Hepatocyte (in vitro differentiated cells): ENCODE results near the gene SH3PXD2A.

Experiments used
- EZH2 ChIP-seq: fragments of 200-600 bp; sonication (generic); IDR thresholded peaks from 2 replicates; pipeline ENCODE4 v1.6.1; 2016; ENCODE audit warnings: antibody characterized with exemption, mild to moderate bottlenecking, borderline replicate concordance
- EZH2phosphoT487 ChIP-seq: fragments of 200-600 bp; sonication (generic); IDR thresholded peaks from one replicate; pipeline ENCODE4 v1.6.1; 2018; ENCODE audit warnings: antibody characterized with exemption, mild to moderate bottlenecking, low read depth, moderate library complexity; ENCODE audit not compliant: unreplicated experiment, severe bottlenecking
- TF ChIP-seq, protein P1 (sequence below): fragments of 200-600 bp; sonication (generic); IDR thresholded peaks from 2 replicates; pipeline ENCODE4 v1.5.1; 2016; ENCODE audit warnings: antibody characterized with exemption, mild to moderate bottlenecking; ENCODE audit not compliant: poor library complexity

DNA sequence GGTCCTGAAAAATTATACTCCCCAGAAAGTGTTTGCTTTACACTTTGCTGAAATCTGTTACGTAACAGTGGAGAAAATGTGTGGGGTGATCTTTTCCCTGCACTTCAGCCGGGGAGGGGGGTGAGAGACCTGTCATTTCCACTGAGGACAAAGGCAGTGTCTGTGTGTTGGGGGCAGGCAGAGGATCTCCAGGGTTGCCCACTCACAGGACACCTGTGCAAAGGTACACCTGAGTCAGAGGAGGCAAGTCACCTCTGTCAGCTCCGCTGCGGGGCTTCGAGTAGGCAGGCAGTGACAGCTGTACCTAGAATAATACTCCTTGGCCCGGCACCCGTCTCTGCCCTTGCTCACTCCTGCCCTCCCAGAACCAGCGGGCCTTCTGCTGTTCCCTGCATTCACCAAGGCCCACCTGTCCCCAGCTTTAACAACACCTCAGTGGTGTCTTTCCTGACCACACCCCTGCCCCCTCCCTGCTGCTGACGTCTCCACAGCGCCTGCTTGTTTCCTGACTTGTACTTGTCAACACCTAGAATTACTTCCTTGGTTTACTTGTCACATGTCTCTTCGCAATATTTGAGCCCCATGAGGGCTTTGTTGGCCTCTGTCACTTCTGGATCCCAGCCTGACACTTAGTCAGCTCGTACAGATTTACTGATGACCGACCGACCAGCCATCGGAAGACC, 202.6 kb downstream of the SH3PXD2A start:
- TF ChIP-seq EZH2 = no peak
- TF ChIP-seq, protein P1, sequence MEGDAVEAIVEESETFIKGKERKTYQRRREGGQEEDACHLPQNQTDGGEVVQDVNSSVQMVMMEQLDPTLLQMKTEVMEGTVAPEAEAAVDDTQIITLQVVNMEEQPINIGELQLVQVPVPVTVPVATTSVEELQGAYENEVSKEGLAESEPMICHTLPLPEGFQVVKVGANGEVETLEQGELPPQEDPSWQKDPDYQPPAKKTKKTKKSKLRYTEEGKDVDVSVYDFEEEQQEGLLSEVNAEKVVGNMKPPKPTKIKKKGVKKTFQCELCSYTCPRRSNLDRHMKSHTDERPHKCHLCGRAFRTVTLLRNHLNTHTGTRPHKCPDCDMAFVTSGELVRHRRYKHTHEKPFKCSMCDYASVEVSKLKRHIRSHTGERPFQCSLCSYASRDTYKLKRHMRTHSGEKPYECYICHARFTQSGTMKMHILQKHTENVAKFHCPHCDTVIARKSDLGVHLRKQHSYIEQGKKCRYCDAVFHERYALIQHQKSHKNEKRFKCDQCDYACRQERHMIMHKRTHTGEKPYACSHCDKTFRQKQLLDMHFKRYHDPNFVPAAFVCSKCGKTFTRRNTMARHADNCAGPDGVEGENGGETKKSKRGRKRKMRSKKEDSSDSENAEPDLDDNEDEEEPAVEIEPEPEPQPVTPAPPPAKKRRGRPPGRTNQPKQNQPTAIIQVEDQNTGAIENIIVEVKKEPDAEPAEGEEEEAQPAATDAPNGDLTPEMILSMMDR = no peak
- TF ChIP-seq EZH2phosphoT487 = no peak
